HG03066 (cell line): ENCODE results near the gene DBNL.

Experiments used
- ATAC-seq: cut with Tn5 transposase; IDR thresholded peaks from one replicate; pipeline ENCODE4 v1.9.1; 2021; ENCODE audit warnings: low read depth; ENCODE audit not compliant: unreplicated experiment

The DBNL gene

GRCh38 chr7:44060948-44061644 is 16.6 kb downstream of the DBNL start:
- ATAC-seq: no peak

GRCh38 chr7:44061645-44062179 is 17.2 kb downstream of the DBNL start:
- ATAC-seq: no peak

- ATAC-seq: no peak
These were observed 17.8 kb downstream of the DBNL start for GRCh38 chr7:44062180-44062902.

- no peak for ATAC-seq
These were observed 18.4 kb downstream of the DBNL start for GRCh38 chr7:44062903-44063295.

GRCh38 chr7:44063547-44063893 is 19.0 kb downstream of the DBNL start:
- ATAC-seq: no peak

GRCh38 chr7:44063894-44064651 is 19.6 kb downstream of the DBNL start:
- ATAC-seq: no peak

- ATAC-seq: no peak
These were observed 20.4 kb downstream of the DBNL start for GRCh38 chr7:44064791-44065430.

- ATAC-seq: no peak
These were observed 21.1 kb downstream of the DBNL start, which contains the start of gene PGAM2 for GRCh38 chr7:44065431-44066110. PGAM2 (minus strand) TSS chr7:44065567; CDS start chr7:44065529, 38 bp downstream.

GRCh38 chr7:44066111-44066460 is 21.6 kb downstream of the DBNL start:
- no peak for ATAC-seq

- ATAC-seq: no peak
These were observed 22.1 kb downstream of the DBNL start for GRCh38 chr7:44066494-44067063.

- ATAC-seq: no peak
These were observed 22.8 kb downstream of the DBNL start for GRCh38 chr7:44067064-44067951.

GRCh38 chr7:44068054-44068453 is 23.6 kb downstream of the DBNL start:
- ATAC-seq: no peak

- ATAC-seq: no peak
These were observed 27.3 kb downstream of the DBNL start for GRCh38 chr7:44071726-44072363.

GRCh38 chr7:44072364-44073231 is 28.1 kb downstream of the DBNL start:
- ATAC-seq: no peak

GRCh38 chr7:44073664-44074348 is 29.3 kb downstream of the DBNL start:
- no peak for ATAC-seq

- no peak for ATAC-seq
These were observed 29.8 kb downstream of the DBNL start for GRCh38 chr7:44074349-44074695.
